Thoracic aorta endothelial cell (primary cell): ENCODE results near the gene CLEC14A. TPM values are rescaled to one million over a fixed set of nuclear protein-coding genes. Genes with fewer than 3 reads are reported as not detected.

Source experiments
- total RNA-seq: library from RNA; depleted of rRNA; stranded (reverse); fragments of >200 nt; gene quantifications from 2 replicates; pipeline ENCODE4 v1.2.3, GENCODE V29; 2012

CLEC14A gene, protein sequence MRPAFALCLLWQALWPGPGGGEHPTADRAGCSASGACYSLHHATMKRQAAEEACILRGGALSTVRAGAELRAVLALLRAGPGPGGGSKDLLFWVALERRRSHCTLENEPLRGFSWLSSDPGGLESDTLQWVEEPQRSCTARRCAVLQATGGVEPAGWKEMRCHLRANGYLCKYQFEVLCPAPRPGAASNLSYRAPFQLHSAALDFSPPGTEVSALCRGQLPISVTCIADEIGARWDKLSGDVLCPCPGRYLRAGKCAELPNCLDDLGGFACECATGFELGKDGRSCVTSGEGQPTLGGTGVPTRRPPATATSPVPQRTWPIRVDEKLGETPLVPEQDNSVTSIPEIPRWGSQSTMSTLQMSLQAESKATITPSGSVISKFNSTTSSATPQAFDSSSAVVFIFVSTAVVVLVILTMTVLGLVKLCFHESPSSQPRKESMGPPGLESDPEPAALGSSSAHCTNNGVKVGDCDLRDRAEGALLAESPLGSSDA
- total RNA-seq, result 238 and 259 TPM in 2 replicates

DNA sequence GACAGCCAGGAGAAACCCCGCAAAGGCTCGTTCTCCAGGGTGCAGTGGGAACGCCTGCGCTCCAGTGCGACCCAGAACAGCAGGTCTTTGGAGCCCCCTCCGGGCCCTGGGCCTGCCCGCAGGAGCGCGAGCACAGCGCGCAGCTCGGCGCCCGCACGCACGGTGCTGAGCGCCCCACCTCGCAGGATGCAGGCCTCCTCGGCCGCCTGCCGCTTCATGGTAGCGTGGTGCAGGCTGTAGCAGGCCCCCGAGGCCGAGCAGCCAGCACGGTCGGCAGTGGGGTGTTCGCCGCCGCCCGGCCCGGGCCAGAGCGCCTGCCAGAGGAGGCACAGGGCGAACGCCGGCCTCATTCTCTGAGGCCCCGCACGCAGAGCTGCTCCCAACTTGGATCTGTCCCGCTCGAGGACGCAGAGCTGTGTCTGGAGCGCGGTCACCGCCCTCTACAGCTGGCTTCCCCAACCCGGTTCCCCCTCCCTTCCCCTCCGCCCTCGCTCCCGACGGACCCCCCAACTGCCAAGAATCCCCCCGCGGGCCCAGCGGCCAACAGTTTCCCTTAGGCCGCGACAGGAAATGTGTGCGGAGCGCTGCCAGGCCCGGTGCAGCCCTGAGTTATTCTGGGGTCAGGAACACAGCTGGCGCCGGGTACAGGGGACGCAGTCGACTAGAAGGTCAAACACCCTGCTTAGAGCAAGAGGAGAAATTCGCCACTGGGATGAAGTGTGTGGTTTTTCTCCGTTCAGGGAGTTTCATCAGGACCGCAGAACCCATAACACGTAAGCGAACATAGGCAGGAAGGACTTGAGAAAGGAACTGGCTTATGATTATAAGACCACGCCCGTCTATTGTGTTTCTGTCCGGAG, at the start of gene CLEC14A:
Gene CLEC14A (minus strand): TSS at position 421 of the 860 bp plus-strand sequence. CDS start 71 bp downstream, at position 350.

DNA sequence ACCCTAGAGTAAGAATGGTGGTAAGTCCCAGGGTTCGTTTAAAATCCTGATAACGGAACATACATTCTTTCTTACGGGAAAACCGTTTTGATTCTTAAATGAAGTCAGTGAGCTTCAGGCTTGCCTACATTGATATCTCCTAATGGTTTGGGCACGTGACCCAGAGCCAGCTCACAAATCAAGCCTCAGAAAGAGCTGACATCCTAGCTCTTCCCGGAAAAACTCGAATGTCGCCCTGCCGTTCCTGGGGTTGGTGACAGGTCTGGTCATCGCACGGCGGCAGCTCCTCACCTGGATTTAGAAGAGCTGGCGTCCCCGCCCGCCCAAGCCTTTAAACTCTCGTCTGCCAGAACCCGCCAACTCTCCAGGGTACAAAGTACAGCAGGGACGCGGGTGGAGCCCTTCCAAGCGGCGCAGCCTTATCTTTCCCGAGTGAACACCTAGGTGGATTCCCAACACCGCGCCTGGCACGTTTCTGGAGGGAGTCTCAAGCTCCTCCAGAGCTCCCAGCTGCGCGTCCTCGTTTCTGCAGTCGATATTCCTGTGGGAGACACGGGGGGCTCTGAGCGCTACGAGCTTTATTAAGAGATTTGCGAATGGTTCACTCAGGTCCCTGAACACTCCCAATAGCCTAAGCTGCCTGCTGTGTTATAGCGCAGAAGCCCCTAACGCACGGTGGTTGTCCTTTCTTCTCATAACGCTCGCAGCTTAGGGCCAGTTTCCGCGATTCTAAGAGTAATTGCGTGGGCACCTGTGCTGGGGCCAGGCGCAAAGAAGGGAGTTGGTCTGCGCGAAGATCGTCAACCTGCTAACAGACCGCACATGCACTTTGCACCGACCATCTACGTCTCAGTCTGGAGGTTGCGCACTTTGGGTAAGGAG, 47.9 kb downstream of the CLEC14A start, which contains the start of gene SSTR1:
Gene SSTR1 (plus strand): TSS at position 169 of the 882 bp plus-strand sequence. CDS start 1,486 bp downstream, outside the sequence.

Other genes with a start within 250 kb of the CLEC14A start
- 1.2 and 2.9 TPM in 2 replicates for gene SSTR1, start 48.2 kb downstream of the CLEC14A start, total RNA-seq